Measurements from ENCODE around the gene COL18A1. TPM values are rescaled to one million over a fixed set of nuclear protein-coding genes. Genes with fewer than 3 reads are reported as not detected.

COL18A1 gene
- total and polyA plus RNA-seq, 2 donors (not counting 1 experiment from before 2014, with no cell fraction given): 15.6 to 24.7 TPM

- Mint-ChIP-seq H3K4me1 (no peaks in the 10 kb centered on the region), H3K9me3 (ENCODE audit: insufficient read depth) (peaks cover 12% of the 10 kb centered on the region), H3K27ac (no peak overlapping the region), H3K4me3 (no peak overlapping the region), H3K27me3 (no peaks in the 10 kb centered on the region)
- no peak overlapping the region for H3K4me3 ChIP-seq (ENCODE audit: control extremely low read depth in 1 of 5, extremely low read depth in 1 of 5, insufficient read depth in 1 of 5, low read depth in 2 of 5, low read length in 4 of 5)
- H2AFZ ChIP-seq (ENCODE audit: insufficient read depth, low read depth, low read length, poor library complexity, severe bottlenecking): no peak overlapping the region
- POLR2A ChIA-PET: no interaction called here
- peaks cover 5 to 11% of the 10 kb centered on the region in 2 experiments for H3K36me3 ChIP-seq (replicated peaks in 1 of 2; ENCODE audit: control extremely low read depth in 1 of 2, control insufficient read depth in 1 of 2, extremely low read depth in 1 of 2, insufficient read depth in 2 of 2, low read length in 1 of 2)
- peaks cover 8 to 20% (median 17%) of the 10 kb centered on the region in 3 donors for H3K9me3 ChIP-seq (ENCODE audit: control extremely low read depth in 1 of 3, control insufficient read depth in 2 of 3, insufficient read depth in 1 of 3, low read length in 2 of 3)
- no peak for ATAC-seq (ENCODE audit: low read depth)
- H3K27me3 ChIP-seq (replicated peaks in 1 of 4; ENCODE audit: control extremely low read depth in 1 of 4, control insufficient read depth in 3 of 4, insufficient read depth in 4 of 4, low read length in 3 of 4): no peaks in the 10 kb centered on the region
- H3K9ac ChIP-seq (ENCODE audit: low read length): no peak overlapping the region
- no peak overlapping the region for H3K4me2 ChIP-seq (replicated peaks; ENCODE audit: low read depth, low read length, poor library complexity, severe bottlenecking)
- no peaks in the 10 kb centered on the region for H3K79me2 ChIP-seq (ENCODE audit: control insufficient read depth, insufficient read depth, low read length)
- DNase-seq: no peak
- CTCF ChIA-PET: no interaction called here
- H3K27ac ChIP-seq (ENCODE audit: low read length in 2 of 2): no peak overlapping the region
- intact Hi-C loops (cut with micrococcal nuclease): no loop called here
- no peaks in the 10 kb centered on the region for H3K4me1 ChIP-seq (ENCODE audit: control insufficient read depth in 2 of 2, insufficient read depth in 2 of 2, low read length in 2 of 2)
- TF ChIP-seq CTCF (IDR thresholded peaks at IDR 0.05): no peak
- TF ChIP-seq EZH2 (IDR thresholded peaks at IDR 0.05; ENCODE audit: borderline replicate concordance, insufficient read depth, low read depth, low read length, poor library complexity, severe bottlenecking): no peak
- H4K20me1 ChIP-seq (ENCODE audit: control insufficient read depth, insufficient read depth, low read length, poor library complexity, severe bottlenecking): no peaks in the 10 kb centered on the region
- no CpG with 5 or more reads among the region's 2 CpGs for WGBS (ENCODE audit: insufficient coverage)
Measured at GRCh38 chr21:45518742-45519141, 113.8 kb downstream of the COL18A1 start.

GRCh38 chr21:45519182-45519581, 114.2 kb downstream of the COL18A1 start:
- Histone ChIP-seq H3K4me1 (ENCODE audit: control insufficient read depth in 2 of 2, insufficient read depth in 2 of 2, low read length in 2 of 2) (no peaks in the 10 kb centered on the region), H2AFZ (ENCODE audit: insufficient read depth, low read depth, low read length, poor library complexity, severe bottlenecking) (no peak overlapping the region), H4K20me1 (ENCODE audit: control insufficient read depth, insufficient read depth, low read length, poor library complexity, severe bottlenecking) (no peaks in the 10 kb centered on the region), H3K79me2 (ENCODE audit: control insufficient read depth, insufficient read depth, low read length) (no peaks in the 10 kb centered on the region), H3K9me3 (ENCODE audit: control extremely low read depth in 1 of 3, control insufficient read depth in 2 of 3, insufficient read depth in 1 of 3, low read length in 2 of 3) (peaks cover 8 to 20% (median 17%) of the 10 kb centered on the region in 3 donors), H3K27me3 (replicated peaks in 1 of 4; ENCODE audit: control extremely low read depth in 1 of 4, control insufficient read depth in 3 of 4, insufficient read depth in 4 of 4, low read length in 3 of 4) (no peaks in the 10 kb centered on the region), H3K27ac (ENCODE audit: low read length in 2 of 2) (no peak overlapping the region), H3K4me2 (replicated peaks; ENCODE audit: low read depth, low read length, poor library complexity, severe bottlenecking) (no peak overlapping the region), H3K4me3 (ENCODE audit: control extremely low read depth in 1 of 5, extremely low read depth in 1 of 5, insufficient read depth in 1 of 5, low read depth in 2 of 5, low read length in 4 of 5) (no peak overlapping the region), H3K36me3 (replicated peaks in 1 of 2; ENCODE audit: control extremely low read depth in 1 of 2, control insufficient read depth in 1 of 2, extremely low read depth in 1 of 2, insufficient read depth in 2 of 2, low read length in 1 of 2) (peaks cover 3 to 11% of the 10 kb centered on the region in 2 experiments), H3K9ac (ENCODE audit: low read length) (no peak overlapping the region)
- ATAC-seq (ENCODE audit: low read depth) (no peak), DNase-seq (no peak)
- POLR2A ChIA-PET: no interaction called here
- no peak for TF ChIP-seq EZH2 (IDR thresholded peaks at IDR 0.05; ENCODE audit: borderline replicate concordance, insufficient read depth, low read depth, low read length, poor library complexity, severe bottlenecking)
- TF ChIP-seq CTCF (IDR thresholded peaks at IDR 0.05): no peak
- intact Hi-C loops (cut with micrococcal nuclease): no loop called here
- Mint-ChIP-seq H3K4me1 (no peaks in the 10 kb centered on the region), H3K27me3 (no peaks in the 10 kb centered on the region), H3K9me3 (ENCODE audit: insufficient read depth) (peaks cover 12% of the 10 kb centered on the region), H3K27ac (no peak overlapping the region), H3K4me3 (no peak overlapping the region)
- WGBS (ENCODE audit: insufficient coverage): no CpG with 5 or more reads among the region's 4 CpGs
- CTCF ChIA-PET: no interaction called here
